ENCODE results near the gene MRM3. TPM values are rescaled to one million over a fixed set of nuclear protein-coding genes. Genes with fewer than 3 reads are reported as not detected.

MRM3 gene
- total and polyA plus RNA-seq, 7 donors: 17.2 to 36.2 (median 25.9) TPM

GRCh38 chr17:737561-738113 lies 44.5 kb upstream of the MRM3 start:
- no peak for TF ChIP-seq CTCF (IDR thresholded peaks at IDR 0.05)
- H3K9me3 ChIP-seq: no peaks in the 10 kb centered on the region
- peaks cover 3 to 34% of the 10 kb centered on the region in 2 donors for H3K36me3 ChIP-seq (ENCODE audit: insufficient read depth in 1 of 2, low read depth in 1 of 2)
- WGBS, 3 donors: 92 to 94% (median 94%) methylated on average over 13 of the region's 13 CpGs
- no peak overlapping the region for H3K4me3 ChIP-seq
- ATAC-seq (no peak), DNase-seq (no peak)
- H3K27ac ChIP-seq: no peak overlapping the region
- no peaks in the 10 kb centered on the region for H3K4me1 ChIP-seq
- H3K27me3 ChIP-seq (ENCODE audit: insufficient read depth in 3 of 3, low read length in 2 of 3): peaks cover 0 to 1% (median 0%) of the 10 kb centered on the region in 3 donors
- intact Hi-C loops (cut with DNase I): no loop called here

- WGBS, 3 donors: 79 to 92% (median 81%) methylated on average over 18 of the region's 18 CpGs
- ATAC-seq (no peak), DNase-seq (no peak)
- no peak overlapping the region for H3K27ac ChIP-seq
- H3K9me3 ChIP-seq: no peaks in the 10 kb centered on the region
- no peak for TF ChIP-seq CTCF (IDR thresholded peaks at IDR 0.05)
- H3K4me1 ChIP-seq: no peaks in the 10 kb centered on the region
- intact Hi-C loops (cut with DNase I): no loop called here
- H3K36me3 ChIP-seq (ENCODE audit: insufficient read depth in 1 of 2, low read depth in 1 of 2): peaks cover 3 to 61% of the 10 kb centered on the region in 2 donors
- no peak overlapping the region for H3K4me3 ChIP-seq
- H3K27me3 ChIP-seq (ENCODE audit: insufficient read depth in 3 of 3, low read length in 2 of 3): no peaks in the 10 kb centered on the region
Observed at GRCh38 chr17:740240-741017, 41.7 kb upstream of the MRM3 start.

- peaks cover 6 to 80% of the 10 kb centered on the region in 2 donors for H3K36me3 ChIP-seq (ENCODE audit: insufficient read depth in 1 of 2, low read depth in 1 of 2)
- WGBS, 3 donors: 79 to 87% (median 83%) methylated on average over 11 of the region's 11 CpGs
- H3K4me1 ChIP-seq: no peaks in the 10 kb centered on the region
- ATAC-seq: no peak
- H3K9me3 ChIP-seq: no peaks in the 10 kb centered on the region
- intact Hi-C loops (cut with DNase I): no loop called here
- TF ChIP-seq CTCF (IDR thresholded peaks at IDR 0.05): no peak
- DNase-seq: no peak
- no peaks in the 10 kb centered on the region for H3K27me3 ChIP-seq (ENCODE audit: insufficient read depth in 3 of 3, low read length in 2 of 3)
- H3K4me3 ChIP-seq: no peak overlapping the region
- H3K27ac ChIP-seq: no peak overlapping the region
Observed at GRCh38 chr17:742147-742793, 39.9 kb upstream of the MRM3 start.

- 93 to 96% (median 96%) methylated on average over 4 of the region's 4 CpGs for WGBS, 3 donors
- intact Hi-C loops (cut with DNase I): no loop called here
- Histone ChIP-seq H3K4me1 (no peaks in the 10 kb centered on the region), H3K27ac (no peak overlapping the region), H3K9me3 (no peaks in the 10 kb centered on the region), H3K4me3 (no peak overlapping the region), H3K36me3 (ENCODE audit: insufficient read depth in 1 of 2, low read depth in 1 of 2) (peaks cover 6 to 87% of the 10 kb centered on the region in 2 donors), H3K27me3 (ENCODE audit: insufficient read depth in 3 of 3, low read length in 2 of 3) (no peaks in the 10 kb centered on the region)
- DNase-seq: no peak
- no peak for ATAC-seq
- no peak for TF ChIP-seq CTCF (IDR thresholded peaks at IDR 0.05)
Observed at GRCh38 chr17:743139-743538, 39.0 kb upstream of the MRM3 start.

Data from psoas muscle (tissue), 8 donors.